ENCODE measurements around the gene DNAJC25.
"Not testable (repeated sequence)": the region's sequence is repeated elsewhere in the genome, so short reads cannot be mapped to it uniquely, and the experiment has no call there.

Gene DNAJC25

DNA sequence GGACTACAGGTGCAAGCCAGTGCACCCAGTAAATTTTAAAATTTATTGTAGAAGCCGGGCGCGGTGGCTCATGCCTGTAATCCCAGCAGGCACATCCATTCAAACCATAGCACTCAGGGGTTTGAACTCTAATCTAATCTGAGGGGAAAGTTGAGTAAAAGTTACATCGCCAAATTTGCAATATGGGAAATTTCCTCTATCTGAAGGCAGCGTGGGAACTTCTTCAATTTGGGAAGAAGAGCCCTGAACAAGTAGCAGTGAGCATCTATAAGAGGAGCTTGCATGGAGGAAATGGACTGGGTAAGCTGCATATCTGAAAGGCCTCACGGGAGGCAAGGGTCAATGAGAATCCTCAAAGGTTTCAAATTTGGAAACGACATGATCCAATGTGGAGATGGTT is 2.7 kb upstream of the DNAJC25 start:
- no peak for DNase-seq

DNA sequence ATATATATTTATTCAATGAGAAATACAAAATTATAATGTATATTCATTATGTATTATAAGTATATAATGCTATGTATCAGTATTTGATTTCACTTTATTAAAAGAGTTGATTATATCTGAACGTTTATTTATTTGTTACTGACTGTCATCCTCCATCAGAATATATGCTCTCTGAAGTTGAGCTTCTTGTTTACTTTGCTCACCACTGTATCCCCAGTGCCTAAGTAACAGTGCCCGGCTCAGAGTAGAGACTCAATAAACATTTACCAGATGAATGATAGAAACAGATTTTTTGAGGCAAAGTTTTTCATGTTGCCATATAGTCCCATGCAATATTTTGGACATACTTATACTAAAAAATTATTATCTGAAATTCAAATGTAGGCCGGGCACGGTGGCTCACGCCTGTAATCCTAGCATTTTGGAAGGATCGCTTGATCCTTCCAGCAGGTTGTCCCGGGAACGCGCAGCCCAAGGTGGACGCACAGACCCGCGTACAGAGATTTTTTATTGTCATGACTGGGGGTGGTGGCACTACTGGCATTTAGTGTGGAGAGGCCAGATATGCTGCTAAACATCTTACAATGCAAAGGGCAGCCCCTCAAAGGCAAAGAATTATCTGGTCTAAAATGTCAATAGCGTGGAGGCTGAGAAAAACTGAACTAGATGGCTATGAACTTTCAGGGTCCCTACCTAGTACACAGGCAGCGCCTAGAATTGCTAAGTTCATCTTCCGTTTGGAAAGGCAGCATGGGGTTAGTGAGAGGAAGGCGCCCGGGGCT is 761 bp upstream of the DNAJC25 start:
- no peak for DNase-seq

GRCh38 chr9:111630964-111631213 is 245 bp upstream of the DNAJC25 start:
- no peak for DNase-seq

GRCh38 chr9:111632060-111632459 is 926 bp downstream of the DNAJC25 start:
- no peak for DNase-seq

DNA sequence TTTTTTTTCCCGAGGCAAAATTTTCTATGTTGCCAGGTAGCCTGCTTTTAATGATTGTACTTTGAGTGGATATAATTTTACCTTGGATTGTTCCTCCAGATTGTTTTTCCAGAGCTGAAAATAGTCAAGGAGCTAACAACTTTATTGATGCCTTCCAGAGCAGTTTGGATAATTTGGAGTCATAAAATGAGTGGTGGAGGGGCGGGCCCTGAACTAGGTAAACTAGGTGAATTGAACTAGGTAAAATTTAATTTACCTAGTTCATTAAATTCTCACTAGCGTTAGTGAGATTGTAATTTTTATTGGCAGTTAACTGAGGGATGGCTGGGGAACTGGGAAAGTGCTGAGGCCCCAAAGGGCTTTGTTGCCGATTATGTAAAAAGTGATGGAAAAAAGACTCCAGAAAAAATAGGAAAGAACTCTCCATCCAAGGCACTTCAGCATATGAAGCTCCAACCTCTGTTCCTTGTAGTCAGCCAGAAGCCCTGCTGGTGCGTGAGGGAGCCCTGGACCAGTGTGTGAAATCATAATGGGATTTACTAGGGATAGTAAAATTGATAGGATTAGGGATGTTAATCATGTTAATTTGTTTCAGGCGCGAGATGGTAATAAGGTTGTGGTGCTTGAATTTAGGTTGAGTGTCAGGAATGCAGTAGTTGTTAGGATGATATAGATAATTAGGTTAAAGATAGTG is 1.7 kb downstream of the DNAJC25 start:
- no peak for DNase-seq

- no peak for DNase-seq
Observed at GRCh38 chr9:111633389-111633736, 2.2 kb downstream of the DNAJC25 start.

DNA sequence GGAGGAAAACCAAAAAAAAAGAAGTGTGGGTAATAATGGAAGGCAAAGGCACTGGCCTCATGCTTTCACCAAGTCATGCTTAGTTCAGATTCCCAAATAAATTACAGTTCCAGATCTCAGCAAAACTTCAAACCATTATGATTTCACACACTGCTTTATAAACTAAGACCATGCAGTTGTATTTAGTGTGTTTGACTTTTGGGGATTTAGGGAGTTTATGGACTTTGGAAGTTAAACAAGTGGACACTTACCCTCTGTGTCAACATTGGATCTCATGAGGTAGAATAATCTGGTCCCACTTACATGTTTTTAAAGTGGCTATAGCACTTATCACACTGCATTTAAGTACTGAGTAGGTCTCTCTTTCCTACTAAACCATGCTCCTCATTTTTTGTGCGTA is 3.7 kb downstream of the DNAJC25 start:
- no peak for DNase-seq

DNA sequence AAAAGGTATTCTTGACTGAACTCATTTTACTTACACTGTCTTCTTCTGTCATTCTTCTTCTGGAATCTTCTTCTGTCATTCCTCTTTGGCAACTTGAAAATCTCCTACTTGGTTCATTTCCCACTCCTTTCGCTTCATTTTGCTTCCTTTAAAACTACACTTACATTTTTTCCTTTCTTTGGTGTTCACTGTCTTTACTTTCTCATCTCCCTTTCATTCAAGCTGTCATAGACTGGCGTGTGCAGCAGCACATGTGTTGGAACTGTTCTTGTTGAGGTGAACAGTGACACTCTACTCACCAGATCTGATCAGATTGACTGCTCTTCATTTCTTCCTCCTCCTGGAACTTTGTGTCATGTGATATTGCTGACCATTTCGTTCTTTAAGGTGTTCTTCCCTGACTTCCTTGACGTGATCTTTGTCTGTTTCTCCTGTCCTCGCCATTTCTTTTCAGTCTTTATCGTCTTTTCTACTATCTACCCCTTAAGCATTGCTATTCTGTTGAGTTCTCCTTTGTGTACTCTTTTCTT is 6.4 kb downstream of the DNAJC25 start:
- no peak for DNase-seq

DNA sequence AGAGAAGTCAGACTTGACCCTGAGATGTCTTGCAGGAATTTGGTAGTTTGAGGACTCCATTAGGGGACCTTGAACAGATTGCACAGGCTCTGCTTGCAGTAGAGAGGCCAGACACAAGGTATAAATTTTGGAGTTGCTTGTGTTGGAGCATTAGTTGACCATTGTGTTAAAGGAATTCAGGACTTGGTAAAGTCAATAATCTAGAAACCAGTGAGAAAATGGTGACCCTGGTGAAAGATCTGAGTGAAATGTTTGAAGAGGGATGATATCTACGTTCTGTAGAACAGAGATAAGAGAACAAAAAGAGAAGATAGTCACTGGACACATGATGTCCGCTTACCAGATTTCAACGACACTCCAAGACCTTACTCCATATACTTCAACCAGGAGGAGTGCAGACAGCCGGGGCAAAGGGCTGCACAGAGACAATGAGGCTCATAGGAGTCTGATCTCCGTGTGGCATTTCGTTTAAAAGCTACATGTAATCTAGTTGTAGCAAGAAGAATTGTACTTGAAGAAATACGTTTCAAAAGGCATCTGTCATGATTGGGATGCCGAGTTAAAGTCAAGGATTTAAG is 13.2 kb downstream of the DNAJC25 start:
- DNase-seq, result no peak

DNA sequence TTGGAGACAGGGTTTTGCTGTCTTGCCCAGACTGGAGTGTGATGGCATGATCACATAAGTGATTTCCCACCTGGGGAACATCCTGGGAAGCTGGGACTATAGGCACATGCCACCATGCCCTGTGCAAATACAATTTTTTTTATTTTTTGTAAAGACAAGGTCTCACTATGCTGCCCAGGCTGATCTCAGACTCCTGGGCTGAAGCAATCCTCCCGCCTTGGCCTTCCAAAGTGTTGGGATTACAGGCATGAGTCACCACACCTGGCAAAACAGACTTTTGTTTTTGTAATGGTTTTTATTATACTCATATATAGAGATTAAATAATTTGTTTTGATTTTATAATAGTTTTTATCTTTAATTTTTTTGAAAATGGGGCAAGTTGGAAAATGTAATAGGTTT is 14.7 kb downstream of the DNAJC25 start:
- DNase-seq, result no peak

- DNase-seq, result no peak
Observed at GRCh38 chr9:111646417-111646816, 15.3 kb downstream of the DNAJC25 start.

DNA sequence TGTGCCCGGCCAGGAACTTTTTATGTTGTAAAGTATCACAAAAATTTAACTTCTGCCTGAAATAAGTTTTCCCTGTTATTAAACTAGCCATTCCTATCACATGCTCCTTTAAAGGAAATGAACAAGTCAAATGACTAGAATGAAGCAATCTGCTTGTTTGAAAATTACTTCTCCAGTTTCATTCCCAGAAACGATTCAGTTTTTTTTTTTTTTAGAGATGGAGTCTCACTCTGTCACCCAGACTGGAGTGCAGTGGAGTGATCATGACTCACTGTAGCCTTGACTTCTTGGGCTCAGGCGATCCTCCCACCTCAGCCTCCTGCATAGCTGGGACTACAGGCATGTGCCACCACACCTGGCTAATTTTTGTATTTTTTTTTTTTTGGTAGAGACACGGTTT is 16.9 kb downstream of the DNAJC25 start:
- no peak for DNase-seq

GRCh38 chr9:111649016-111649415 is 17.9 kb downstream of the DNAJC25 start:
- DNase-seq, result no peak

DNA sequence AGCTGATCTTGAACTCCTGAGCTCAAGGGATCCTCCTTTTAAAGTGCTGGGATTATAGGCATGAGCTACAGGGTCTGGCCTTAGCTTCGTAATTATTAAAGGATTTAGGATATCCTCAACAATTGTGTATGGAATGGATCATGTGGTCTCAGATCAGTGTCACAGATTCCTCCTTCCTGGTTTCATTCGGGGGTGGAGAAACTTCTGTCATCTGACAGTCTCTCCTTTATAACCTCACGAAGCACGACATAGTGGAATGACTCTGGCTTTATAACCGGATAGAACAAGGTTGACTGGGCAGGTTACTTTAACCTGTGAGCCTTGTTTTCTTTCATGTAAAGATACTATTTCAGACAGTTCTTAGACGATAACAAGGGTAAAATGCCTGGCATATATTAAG is 25.9 kb downstream of the DNAJC25 start:
- DNase-seq, result no peak

GRCh38 chr9:111658943-111659342 is 27.8 kb downstream of the DNAJC25 start:
- DNase-seq, result no peak

DNA sequence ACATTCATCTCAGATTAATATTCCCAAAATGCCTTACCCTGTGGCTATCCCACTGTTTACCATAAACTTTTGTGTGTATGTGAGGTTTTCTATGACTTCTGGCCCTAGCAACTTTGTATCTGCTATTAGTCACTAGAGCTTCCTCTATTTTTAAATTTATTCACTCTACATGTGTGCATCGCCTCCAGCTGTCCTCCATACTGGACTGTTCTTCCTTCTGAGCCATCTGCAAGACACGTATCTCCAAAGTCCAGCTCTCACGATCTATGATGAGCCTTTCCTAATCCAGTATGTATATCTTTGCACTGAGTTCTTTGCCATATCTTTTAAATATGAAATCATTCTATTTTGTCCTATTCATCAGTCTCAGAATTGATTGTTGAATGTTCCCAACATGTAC is 28.6 kb downstream of the DNAJC25 start:
- DNase-seq, result no peak

DNA sequence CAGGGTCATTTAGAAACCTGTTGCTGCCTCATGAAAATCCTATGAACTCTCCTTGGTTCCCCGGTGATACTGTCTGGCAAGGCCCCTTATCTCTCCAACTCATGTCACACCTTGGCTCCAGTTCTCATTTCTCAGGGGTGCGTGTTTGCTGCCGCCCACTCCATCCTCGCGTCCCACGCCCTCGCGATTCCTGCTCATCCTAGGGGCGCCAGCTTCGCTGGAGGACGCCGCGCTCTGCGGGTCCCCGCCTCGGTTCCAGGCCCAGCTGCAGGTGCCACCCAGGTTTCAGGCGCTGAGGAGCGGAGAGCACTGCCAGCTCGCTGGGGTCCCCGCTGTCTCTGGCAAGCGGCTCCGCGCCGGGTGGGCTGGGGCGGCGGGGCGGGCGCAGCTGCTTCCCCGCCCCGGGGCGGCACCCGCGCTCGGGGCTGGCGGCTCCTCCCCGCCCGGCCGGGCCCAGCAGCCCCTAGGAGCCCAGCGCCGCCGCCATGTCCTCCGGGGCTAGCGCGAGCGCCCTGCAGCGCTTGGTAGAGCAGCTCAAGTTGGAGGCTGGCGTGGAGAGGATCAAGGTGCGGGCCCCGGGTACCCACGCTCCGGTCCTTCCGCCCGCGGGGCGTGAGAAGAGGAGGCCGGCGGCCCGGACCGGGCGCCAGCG is 30.1 kb downstream of the DNAJC25 start, which contains the start of gene GNG10:
Gene GNG10, plus strand, starts transcription at position 456 of the 652 bp plus-strand sequence. Its CDS starts 30 bp downstream, at position 486.
- peak; percentile 64 for DNase-seq

- peak; percentile 30 for DNase-seq
Observed at GRCh38 chr9:111661802-111662521, 30.8 kb downstream of the DNAJC25 start.

DNA sequence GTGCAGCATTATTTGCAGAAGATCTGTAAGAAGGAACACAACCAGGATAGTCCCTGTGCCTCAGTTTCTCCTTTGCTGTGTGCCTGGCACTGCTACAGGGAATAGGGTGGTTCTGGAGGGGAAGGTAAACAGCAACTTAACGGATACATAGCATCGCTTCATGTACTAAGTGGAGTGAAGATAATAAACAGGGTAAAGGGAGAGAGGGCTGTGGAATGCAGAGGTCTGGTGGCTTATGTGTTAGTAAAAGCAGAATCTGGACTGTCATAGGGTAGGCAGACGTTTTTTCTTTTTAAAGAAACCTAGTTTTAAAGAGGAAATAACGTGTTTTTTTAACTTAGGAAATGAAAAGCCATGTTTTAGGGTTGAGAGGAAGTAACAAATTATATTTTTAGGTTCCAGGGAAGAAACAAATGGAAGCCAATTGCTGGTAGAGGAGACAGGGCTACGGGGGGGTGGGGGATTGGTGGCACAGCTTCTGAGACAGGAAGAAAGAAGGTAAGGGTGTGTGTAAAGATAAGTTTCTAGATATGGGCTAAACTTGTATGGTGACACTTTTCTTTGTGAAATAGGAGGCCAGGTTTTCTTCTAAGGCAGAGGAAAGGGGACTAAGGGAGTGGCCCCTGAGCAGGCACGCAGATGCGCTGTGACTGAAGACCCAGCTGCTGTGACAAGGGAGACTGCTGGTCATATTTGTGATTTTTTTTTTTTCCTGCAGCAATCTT is 31.6 kb downstream of the DNAJC25 start:
- no peak for DNase-seq

GRCh38 chr9:111663301-111663823 is 32.2 kb downstream of the DNAJC25 start:
- DNase-seq, result no peak

- no peak for DNase-seq
Observed at GRCh38 chr9:111668026-111668573, 37.0 kb downstream of the DNAJC25 start.

- not testable (repeated sequence) for DNase-seq
Observed at GRCh38 chr9:111668601-111669000, 37.5 kb downstream of the DNAJC25 start.
